ENCODE data around the gene ASB13.
"Not testable (repeated sequence)": the region's sequence is repeated elsewhere in the genome, so short reads cannot be mapped to it uniquely, and the experiment has no call there.

Gene ASB13

GRCh38 chr10:5595994-5596471 is 70.4 kb downstream of the ASB13 start:
- peak; percentile 68 to 94 for DNase-seq (ENCODE audit: low read depth in 2 of 2)
- peak overlapping the region in 1 of 2 donors; percentile 28 for H3K4me3 ChIP-seq (replicated peaks in 1 of 2; ENCODE audit: low read depth in 2 of 2, low read length in 2 of 2)
- no peak for TF ChIP-seq CTCF (IDR thresholded peaks at IDR 0.05; ENCODE audit: low read depth, low read length)

GRCh38 chr10:5595591-5595990 is 70.8 kb downstream of the ASB13 start:
- peak overlapping the region in 1 of 2 donors; percentile 28 for H3K4me3 ChIP-seq (replicated peaks in 1 of 2; ENCODE audit: low read depth in 2 of 2, low read length in 2 of 2)
- no peak for TF ChIP-seq CTCF (IDR thresholded peaks at IDR 0.05; ENCODE audit: low read depth, low read length)
- peak; percentile 29 to 52 for DNase-seq (ENCODE audit: low read depth in 2 of 2)

GRCh38 chr10:5595095-5595494 is 71.3 kb downstream of the ASB13 start:
- DNase-seq (ENCODE audit: low read depth in 2 of 2): no peak
- H3K4me3 ChIP-seq (replicated peaks in 1 of 2; ENCODE audit: low read depth in 2 of 2, low read length in 2 of 2): no peak overlapping the region
- no peak for TF ChIP-seq CTCF (IDR thresholded peaks at IDR 0.05; ENCODE audit: low read depth, low read length)

GRCh38 chr10:5594271-5595049 is 71.9 kb downstream of the ASB13 start:
- TF ChIP-seq CTCF (IDR thresholded peaks at IDR 0.05; ENCODE audit: low read depth, low read length): no peak
- peak in 1 of 2 donors; percentile 36 for DNase-seq (ENCODE audit: low read depth in 2 of 2)
- no peak overlapping the region for H3K4me3 ChIP-seq (replicated peaks in 1 of 2; ENCODE audit: low read depth in 2 of 2, low read length in 2 of 2)

GRCh38 chr10:5593347-5593746 is 73.0 kb downstream of the ASB13 start:
- not testable (repeated sequence) for H3K4me3 ChIP-seq (replicated peaks in 1 of 2; ENCODE audit: low read depth in 2 of 2, low read length in 2 of 2); DNase-seq (ENCODE audit: low read depth in 2 of 2)

GRCh38 chr10:5592070-5592469 is 74.3 kb downstream of the ASB13 start:
- no peak for DNase-seq (ENCODE audit: low read depth in 2 of 2)
- H3K4me3 ChIP-seq (replicated peaks in 1 of 2; ENCODE audit: low read depth in 2 of 2, low read length in 2 of 2): no peak overlapping the region
- TF ChIP-seq CTCF (IDR thresholded peaks at IDR 0.05; ENCODE audit: low read depth, low read length): no peak

- no peak for TF ChIP-seq CTCF (IDR thresholded peaks at IDR 0.05; ENCODE audit: low read depth, low read length)
- H3K4me3 ChIP-seq (replicated peaks in 1 of 2; ENCODE audit: low read depth in 2 of 2, low read length in 2 of 2): no peak overlapping the region
- no peak for DNase-seq (ENCODE audit: low read depth in 2 of 2)
Observed at GRCh38 chr10:5591336-5591824, 75.0 kb downstream of the ASB13 start.
